Measurements from ENCODE around the gene CCDC187.

GRCh38 chr9:136210276-136210675 lies 93.6 kb downstream of the CCDC187 start:
- TF ChIP-seq SIN3A (IDR thresholded peaks at IDR 0.05; ENCODE audit: borderline replicate concordance, insufficient read depth, low read length) (no peak), POLR2AphosphoS5 (IDR thresholded peaks at IDR 0.05; ENCODE audit: low read depth, low read length) (no peak)
- TF ChIP-seq, protein P1, sequence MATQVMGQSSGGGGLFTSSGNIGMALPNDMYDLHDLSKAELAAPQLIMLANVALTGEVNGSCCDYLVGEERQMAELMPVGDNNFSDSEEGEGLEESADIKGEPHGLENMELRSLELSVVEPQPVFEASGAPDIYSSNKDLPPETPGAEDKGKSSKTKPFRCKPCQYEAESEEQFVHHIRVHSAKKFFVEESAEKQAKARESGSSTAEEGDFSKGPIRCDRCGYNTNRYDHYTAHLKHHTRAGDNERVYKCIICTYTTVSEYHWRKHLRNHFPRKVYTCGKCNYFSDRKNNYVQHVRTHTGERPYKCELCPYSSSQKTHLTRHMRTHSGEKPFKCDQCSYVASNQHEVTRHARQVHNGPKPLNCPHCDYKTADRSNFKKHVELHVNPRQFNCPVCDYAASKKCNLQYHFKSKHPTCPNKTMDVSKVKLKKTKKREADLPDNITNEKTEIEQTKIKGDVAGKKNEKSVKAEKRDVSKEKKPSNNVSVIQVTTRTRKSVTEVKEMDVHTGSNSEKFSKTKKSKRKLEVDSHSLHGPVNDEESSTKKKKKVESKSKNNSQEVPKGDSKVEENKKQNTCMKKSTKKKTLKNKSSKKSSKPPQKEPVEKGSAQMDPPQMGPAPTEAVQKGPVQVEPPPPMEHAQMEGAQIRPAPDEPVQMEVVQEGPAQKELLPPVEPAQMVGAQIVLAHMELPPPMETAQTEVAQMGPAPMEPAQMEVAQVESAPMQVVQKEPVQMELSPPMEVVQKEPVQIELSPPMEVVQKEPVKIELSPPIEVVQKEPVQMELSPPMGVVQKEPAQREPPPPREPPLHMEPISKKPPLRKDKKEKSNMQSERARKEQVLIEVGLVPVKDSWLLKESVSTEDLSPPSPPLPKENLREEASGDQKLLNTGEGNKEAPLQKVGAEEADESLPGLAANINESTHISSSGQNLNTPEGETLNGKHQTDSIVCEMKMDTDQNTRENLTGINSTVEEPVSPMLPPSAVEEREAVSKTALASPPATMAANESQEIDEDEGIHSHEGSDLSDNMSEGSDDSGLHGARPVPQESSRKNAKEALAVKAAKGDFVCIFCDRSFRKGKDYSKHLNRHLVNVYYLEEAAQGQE (IDR thresholded peaks at IDR 0.05; ENCODE audit: insufficient read depth in 1 of 2, low read depth in 2 of 2, low read length in 2 of 2): no peak

All from PFSK-1 (cell line).